Hematopoietic multipotent progenitor cell (in vitro differentiated cells): Measurements from ENCODE around the gene C21orf58. TPM values are rescaled to one million over a fixed set of nuclear protein-coding genes. Genes with fewer than 3 reads are reported as not detected.

ENCODE experiments used
- DNase-seq, 3 donors: peaks; one replicate each; pipeline ENCODE4 v3.0.0-alpha.2; 2011 to 2015; ENCODE audit warnings: low read depth in 2 of 3, low spot score in 2 of 3
- total RNA-seq: library from RNA; depleted of rRNA; stranded (reverse); fragments of >200 nt; gene quantifications from one replicate; pipeline ENCODE4 v1.2.3, GENCODE V29; 2012

C21orf58 gene
- total RNA-seq, 1 donor = 13.5 TPM

- DNase-seq = no peak
These were observed 30.8 kb upstream of the C21orf58 start for GRCh38 chr21:46354518-46354917.

- DNase-seq = no peak
These were observed 30.4 kb upstream of the C21orf58 start for GRCh38 chr21:46354046-46354445.

GRCh38 chr21:46352913-46353312 is 29.2 kb upstream of the C21orf58 start:
- no peak for DNase-seq

GRCh38 chr21:46352164-46352515 is 28.5 kb upstream of the C21orf58 start:
- DNase-seq = no peak

- DNase-seq = no peak
These were observed 27.9 kb upstream of the C21orf58 start for GRCh38 chr21:46351476-46352163.

- DNase-seq = no peak
These were observed 27.3 kb upstream of the C21orf58 start for GRCh38 chr21:46350981-46351380.

- no peak for DNase-seq
These were observed 26.9 kb upstream of the C21orf58 start for GRCh38 chr21:46350571-46350970.

- no peak for DNase-seq
These were observed 25.6 kb upstream of the C21orf58 start for GRCh38 chr21:46349134-46349760.

GRCh38 chr21:46347791-46348381 is 24.2 kb upstream of the C21orf58 start:
- DNase-seq = no peak

- DNase-seq = no peak
These were observed 23.5 kb upstream of the C21orf58 start for GRCh38 chr21:46347203-46347550.

- no peak for DNase-seq
These were observed 22.9 kb upstream of the C21orf58 start for GRCh38 chr21:46346296-46347202.

- no peak for DNase-seq
These were observed 22.2 kb upstream of the C21orf58 start for GRCh38 chr21:46345861-46346260.

- DNase-seq = no peak
These were observed 20.7 kb upstream of the C21orf58 start for GRCh38 chr21:46344219-46344915.

GRCh38 chr21:46340998-46341397 is 17.3 kb upstream of the C21orf58 start:
- no peak for DNase-seq

GRCh38 chr21:46336603-46337002 is 12.9 kb upstream of the C21orf58 start:
- no peak for DNase-seq

- no peak for DNase-seq
These were observed 10.9 kb upstream of the C21orf58 start for GRCh38 chr21:46334351-46335140.

- no peak for DNase-seq
These were observed 6.1 kb upstream of the C21orf58 start for GRCh38 chr21:46329796-46330195.

- no peak for DNase-seq
These were observed 4.5 kb upstream of the C21orf58 start for GRCh38 chr21:46328151-46328550.

- DNase-seq = no peak
These were observed 4.0 kb upstream of the C21orf58 start for GRCh38 chr21:46327711-46328110.
